HepG2 (cell line): ENCODE measurements around the gene TOR4A. TPM values are rescaled to one million over a fixed set of nuclear protein-coding genes. Genes with fewer than 3 reads are reported as not detected.

Experiments used
- BHLHE40 ChIP-seq: IDR thresholded peaks from 2 replicates; pipeline ENCODE4 v1.6.1; 2011; ENCODE audit warnings: low read length, improper control_type of control experiment
- GATAD1 ChIP-seq: IDR thresholded peaks from 2 replicates; pipeline ENCODE4 v1.6.1; 2016; ENCODE audit warnings: missing genetic modification reagents, missing compliant biosample characterization
- GLI4 ChIP-seq: sonication (generic); formaldehyde crosslinking; IDR thresholded peaks from 2 replicates; pipeline ENCODE4 v1.5.1; 2020; ENCODE audit warnings: missing genetic modification reagents, mild to moderate bottlenecking, moderate library complexity, borderline replicate concordance
- MLXIP ChIP-seq: sonication (generic); formaldehyde crosslinking; IDR thresholded peaks from 2 replicates; pipeline ENCODE4 v1.9.0; 2021; ENCODE audit warnings: missing genetic modification reagents, borderline replicate concordance
- PAX8 ChIP-seq: sonication (generic); formaldehyde crosslinking; IDR thresholded peaks from 2 replicates; pipeline ENCODE4 v1.8.0; 2022; ENCODE audit warnings: mild to moderate bottlenecking, missing genetic modification reagents, borderline replicate concordance
- POLR2A ChIP-seq, 2 experiments: IDR thresholded peaks; 2 replicates each; pipeline ENCODE4 v1.6.1; 2011; ENCODE audit warnings: low read depth in 2 of 2, low read length in 2 of 2, mild to moderate bottlenecking in 1 of 2, moderate library complexity in 1 of 2; ENCODE audit not compliant: insufficient read depth in 1 of 2
- TARDBP ChIP-seq: sonication (generic); formaldehyde crosslinking; IDR thresholded peaks from 2 replicates; pipeline ENCODE4 v1.8.0; 2022; ENCODE audit warnings: mild to moderate bottlenecking, missing genetic modification reagents
- TEF ChIP-seq: sonication (generic); formaldehyde crosslinking; IDR thresholded peaks from 2 replicates; pipeline ENCODE4 v1.5.0; 2020; ENCODE audit warnings: missing genetic modification reagents
- ZFP1 ChIP-seq: IDR thresholded peaks from 2 replicates; pipeline ENCODE4 v1.6.1; 2016
- ZMAT5 ChIP-seq: sonication (generic); formaldehyde crosslinking; IDR thresholded peaks from 2 replicates; pipeline ENCODE4 v1.5.0; 2020; ENCODE audit warnings: mild to moderate bottlenecking, low read depth, missing genetic modification reagents, borderline replicate concordance
- ZNF101 ChIP-seq: sonication (generic); formaldehyde crosslinking; IDR thresholded peaks from 2 replicates; pipeline ENCODE4 v1.4.0; 2020; ENCODE audit warnings: mild to moderate bottlenecking, low read depth, missing genetic modification reagents, borderline replicate concordance
- ZNF143 ChIP-seq: sonication (generic); formaldehyde crosslinking; IDR thresholded peaks from 2 replicates; pipeline ENCODE4 v1.4.0; 2020; ENCODE audit warnings: missing genetic modification reagents
- ZNF260 ChIP-seq: sonication (generic); formaldehyde crosslinking; IDR thresholded peaks from 2 replicates; pipeline ENCODE4 v1.4.0; 2020; ENCODE audit warnings: missing genetic modification reagents, low read depth, mild to moderate bottlenecking, borderline replicate concordance
- ZNF318 ChIP-seq: sonication (generic); formaldehyde crosslinking; IDR thresholded peaks from 2 replicates; pipeline ENCODE4 v1.4.0; 2020; ENCODE audit warnings: mild to moderate bottlenecking, missing genetic modification reagents
- ZNF331 ChIP-seq: sonication (generic); formaldehyde crosslinking; IDR thresholded peaks from 2 replicates; pipeline ENCODE4 v1.4.0; 2020; ENCODE audit warnings: missing genetic modification reagents
- ZNF567 ChIP-seq: sonication (generic); formaldehyde crosslinking; IDR thresholded peaks from 2 replicates; pipeline ENCODE4 v1.8.1; 2023; ENCODE audit warnings: mild to moderate bottlenecking, missing genetic modification reagents, borderline replicate concordance
- ZSCAN9 ChIP-seq: IDR thresholded peaks from 2 replicates; pipeline ENCODE4 v1.6.1; 2016; ENCODE audit warnings: borderline replicate concordance
- polyA plus RNA-seq, 8 experiments: library from polyadenylated mRNA; depleted of rRNA in 3 of 8; stranded (reverse) in 7 of 8; unstranded in 1 of 8; fragments of >200 nt; fragmentation: Illumina TruSeq in 4 of 8; extraction: Trizol in 4 of 8; gene quantifications; 2 replicates each; pipeline versions ENCODE4 v1.2.1 to v1.2.3, GENCODE V29; 2011 to 2016; ENCODE audit warnings: low read depth in 4 of 8, missing spikeins in 1 of 8, mixed read lengths in 1 of 8; ENCODE audit not compliant: insufficient read depth in 1 of 8
- total RNA-seq, 5 experiments: library from RNA; depleted of rRNA; stranded (reverse); fragments of >200 nt; fragmentation: Illumina TruSeq; extraction: Trizol; gene quantifications; 2 replicates each; pipeline ENCODE4 v1.2.3, GENCODE V29; 2016; ENCODE audit warnings: low read depth in 1 of 5

Gene TOR4A
- total and polyA plus RNA-seq, 2 of the 13 experiments (the other 11 are each of a cell fraction or from before 2014, with no cell fraction given): 11.1 to 14.2 TPM

- no peak for TF ChIP-seq GATAD1 (CRISPR knock-in tag)
- no peak for TF ChIP-seq MLXIP (CRISPR knock-in tag)
- peak in 1 of 2 experiments; percentile 60; a peak in 2 of 4 replicates for TF ChIP-seq POLR2A (IDR thresholded peaks at IDR 0.05; ENCODE audit: insufficient read depth in 1 of 2, low read depth in 2 of 2, low read length in 2 of 2)
- no peak for TF ChIP-seq ZMAT5 (CRISPR knock-in tag)
- TF ChIP-seq ZSCAN9 (CRISPR knock-in tag): no peak
- TF ChIP-seq BHLHE40: no peak
- TF ChIP-seq ZNF567: no peak
- no peak for TF ChIP-seq TEF
- no peak for TF ChIP-seq ZNF260 (CRISPR knock-in tag)
- TF ChIP-seq PAX8 (CRISPR knock-in tag): no peak
- no peak for TF ChIP-seq GLI4 (CRISPR knock-in tag)
- no peak for TF ChIP-seq ZFP1
- TF ChIP-seq ZNF101: no peak
- TF ChIP-seq ZNF143 (CRISPR knock-in tag): 0 out of 2 replicates have a peak, but pooled peaks have one; percentile 21
- peak; percentile 83 for TF ChIP-seq ZNF318 (CRISPR knock-in tag)
- TF ChIP-seq TARDBP (CRISPR knock-in tag): no peak
- TF ChIP-seq ZNF331 (CRISPR knock-in tag): 0 out of 2 replicates have a peak, but pooled peaks have one; percentile 7
These were observed 33.7 kb upstream of the TOR4A start (continued) for GRCh38 chr9:137243626-137244485.
